HG03064 (cell line): ENCODE measurements around the gene TPRG1L.

Experiments used
- ATAC-seq: cut with Tn5 transposase; IDR thresholded peaks from one replicate; pipeline ENCODE4 v1.9.1; 2021; ENCODE audit warnings: low read depth; ENCODE audit not compliant: unreplicated experiment

TPRG1L gene

DNA sequence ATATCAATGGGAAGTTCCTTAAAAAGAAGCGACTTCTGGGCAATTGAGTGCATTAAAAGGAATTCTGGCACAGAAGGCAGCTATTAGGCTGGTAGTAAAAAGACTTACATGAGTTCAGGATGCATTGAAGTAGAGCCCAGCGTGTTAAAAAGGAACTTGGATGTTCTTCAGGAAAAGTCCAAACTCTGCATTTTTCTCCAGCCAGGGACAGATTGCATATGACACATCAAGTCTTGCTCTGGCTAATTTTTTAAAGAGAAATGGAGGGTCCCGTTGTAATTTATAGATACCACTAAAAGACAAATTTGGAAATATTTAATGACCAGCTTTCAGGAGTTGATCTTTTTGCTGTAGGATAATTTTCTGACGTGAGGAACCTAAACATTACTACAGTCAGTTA, 1.2 kb downstream of the TPRG1L start:
- ATAC-seq, result no peak

DNA sequence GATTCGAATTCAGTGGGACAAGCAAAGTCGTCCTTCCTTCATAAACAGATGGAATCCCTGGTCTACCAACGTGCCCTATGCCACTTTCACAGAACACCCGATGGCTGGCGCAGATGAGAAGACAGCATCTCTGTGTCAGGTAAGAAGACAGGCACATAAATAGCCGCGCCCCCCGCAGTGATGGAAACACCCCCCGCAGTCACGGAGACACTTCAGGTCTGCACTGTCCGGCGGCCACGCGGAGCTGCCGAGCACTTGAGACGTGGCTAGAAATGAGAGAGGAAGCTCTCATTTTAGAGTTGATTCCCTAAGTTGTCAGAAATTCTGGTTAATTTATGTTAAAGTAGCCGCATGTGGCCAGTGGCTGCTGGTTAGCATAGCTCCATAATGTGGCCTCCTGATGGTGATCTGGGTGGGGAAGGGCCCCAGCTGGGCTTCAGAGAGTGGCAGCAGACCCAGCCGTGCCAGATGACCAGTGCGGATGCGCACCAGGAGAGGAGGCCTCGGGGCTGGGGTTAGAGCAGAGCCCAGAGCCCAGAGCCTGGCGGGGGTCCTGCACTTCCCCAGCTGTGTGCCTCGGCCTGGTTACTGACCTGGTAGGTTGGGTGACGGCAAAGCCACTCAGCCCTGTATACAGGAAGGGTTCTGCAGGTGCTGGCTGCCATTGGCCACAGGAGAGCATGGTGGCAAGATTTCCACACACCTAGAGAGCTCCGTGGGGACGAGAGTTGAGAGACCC, 2.9 kb downstream of the TPRG1L start:
- no peak for ATAC-seq

DNA sequence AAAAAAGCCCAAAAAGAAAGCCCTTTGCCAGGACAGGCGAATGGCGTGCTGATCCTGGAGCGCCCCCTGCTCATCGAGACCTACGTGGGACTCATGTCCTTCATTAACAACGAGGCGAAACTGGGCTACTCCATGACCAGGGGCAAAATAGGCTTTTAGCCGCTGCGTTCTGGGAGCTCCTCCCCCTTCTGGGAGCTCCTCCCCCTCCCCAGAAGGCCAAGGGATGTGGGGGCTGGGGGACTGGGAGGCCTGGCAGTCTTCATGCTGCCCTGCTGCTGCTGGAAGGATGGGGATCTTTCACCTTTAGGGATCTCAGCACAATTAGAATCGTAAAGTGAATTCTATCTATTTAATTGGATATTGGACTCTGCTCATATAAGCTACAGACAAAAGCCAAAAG, 3.6 kb downstream of the TPRG1L start:
- no peak for ATAC-seq

DNA sequence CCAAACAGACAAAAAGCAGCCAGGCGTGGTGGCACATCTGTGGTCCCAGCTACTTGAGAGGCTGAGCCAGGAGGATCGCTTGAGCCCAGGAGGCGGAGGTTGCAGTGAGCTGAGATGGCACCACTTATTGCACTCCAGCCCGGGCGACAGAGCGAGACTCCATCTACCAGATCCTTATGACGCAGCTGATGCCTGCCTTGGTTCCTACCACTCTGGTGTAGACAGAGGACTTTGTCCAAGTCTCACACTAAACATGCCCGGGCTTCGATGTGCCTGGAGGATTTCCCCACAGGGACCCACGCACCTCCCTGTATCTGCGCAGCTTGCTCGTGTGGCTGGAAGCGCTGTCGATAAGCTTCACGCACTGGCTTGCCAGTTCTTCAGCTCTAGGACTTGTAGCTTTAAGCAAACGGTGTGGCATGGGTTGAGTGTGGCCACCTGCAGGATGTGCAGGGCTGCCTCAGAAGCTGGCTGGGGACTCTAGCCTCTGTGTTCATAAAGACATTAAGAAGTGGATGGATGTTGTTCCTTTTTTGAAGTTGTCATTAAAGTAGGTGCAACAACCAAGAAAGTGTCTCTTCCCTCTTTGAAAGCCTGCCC, 4.8 kb downstream of the TPRG1L start:
- ATAC-seq, result no peak

DNA sequence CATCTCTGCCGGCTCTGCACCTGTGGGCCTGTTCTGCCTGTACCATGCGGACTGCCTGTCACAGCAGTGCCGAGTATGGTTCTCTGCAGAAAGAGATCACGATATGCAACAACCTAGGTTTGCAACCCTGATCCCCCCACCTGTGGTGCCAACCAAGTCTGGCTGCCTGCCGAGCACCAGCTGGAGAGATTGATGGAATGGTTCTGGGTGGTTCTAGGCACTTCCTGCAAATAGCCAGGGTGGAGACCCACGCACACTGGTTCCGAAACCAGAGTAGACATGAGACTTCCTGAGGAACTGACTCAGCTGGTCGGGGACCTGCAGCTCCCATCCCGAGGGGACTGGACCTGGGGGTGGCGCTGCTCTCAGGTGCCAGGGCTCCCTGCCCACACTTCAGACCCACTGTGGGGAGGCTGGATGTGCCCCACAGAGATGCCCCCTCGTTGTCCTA, 5.4 kb downstream of the TPRG1L start:
- no peak for ATAC-seq

DNA sequence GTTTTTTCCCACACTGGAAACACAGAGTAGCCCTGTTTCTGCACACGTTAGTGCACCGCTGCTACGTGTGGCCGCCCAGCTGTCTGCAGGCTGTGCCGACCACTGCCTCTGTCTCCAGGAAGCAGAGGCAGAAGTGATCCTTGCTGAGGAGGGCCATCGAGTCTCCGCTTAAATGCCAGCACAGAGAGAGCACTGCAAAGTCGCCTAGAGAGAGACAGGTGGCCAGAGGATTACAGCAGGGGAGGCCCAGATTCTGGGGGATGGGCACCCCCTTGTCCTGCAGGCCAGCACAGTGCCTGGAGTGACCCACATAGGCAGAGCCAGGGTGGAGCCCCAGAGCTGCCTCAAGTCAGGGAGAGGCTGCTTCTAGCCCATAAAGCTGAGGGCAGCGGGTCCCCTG, 6.1 kb downstream of the TPRG1L start:
- no peak for ATAC-seq

DNA sequence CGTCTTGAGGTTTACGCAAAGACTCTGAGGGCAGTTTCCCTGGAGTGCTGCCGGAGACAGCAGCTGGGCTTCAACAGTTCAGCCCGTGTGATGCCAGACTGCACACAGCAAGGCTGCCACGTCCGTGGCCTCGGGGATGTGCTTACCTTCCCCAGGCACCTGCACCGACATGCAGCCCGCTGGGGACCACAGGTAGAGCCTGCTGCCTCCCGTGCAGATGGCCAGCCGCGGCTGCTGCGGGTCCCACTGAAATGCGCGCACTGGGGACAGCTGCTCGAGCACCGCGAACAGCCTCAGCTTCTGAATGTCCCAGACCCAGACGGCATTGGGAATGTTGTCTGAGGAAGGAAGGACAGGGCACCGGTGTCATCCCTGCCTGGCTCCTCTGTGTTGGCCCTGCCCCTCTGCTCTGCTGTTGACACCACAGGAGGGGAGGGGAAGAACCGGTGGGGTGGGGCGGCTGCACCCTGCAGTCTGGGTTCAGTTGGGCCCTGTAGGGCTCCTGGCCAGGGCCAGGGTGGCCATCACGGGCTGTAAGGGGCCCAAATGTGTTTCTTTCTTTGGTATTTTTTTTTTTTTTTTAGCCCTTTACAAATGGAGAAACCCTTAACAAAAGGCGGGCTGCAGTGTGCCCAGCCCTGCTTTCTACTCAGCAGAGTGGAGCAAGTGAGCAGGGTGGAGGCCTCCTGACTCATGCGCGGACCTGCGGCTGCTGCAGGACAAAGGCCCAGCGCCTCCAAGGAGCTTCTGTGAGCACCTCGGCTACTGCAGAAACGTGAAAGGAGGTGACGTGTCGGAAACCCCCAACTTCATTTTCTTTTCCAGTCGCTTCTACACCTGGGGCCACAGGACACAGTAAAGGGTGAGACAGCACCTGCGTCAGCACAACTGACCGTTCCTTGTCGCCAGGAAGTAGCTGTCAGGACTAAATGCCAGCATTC, 6.8 kb downstream of the TPRG1L start:
- ATAC-seq, result no peak

DNA sequence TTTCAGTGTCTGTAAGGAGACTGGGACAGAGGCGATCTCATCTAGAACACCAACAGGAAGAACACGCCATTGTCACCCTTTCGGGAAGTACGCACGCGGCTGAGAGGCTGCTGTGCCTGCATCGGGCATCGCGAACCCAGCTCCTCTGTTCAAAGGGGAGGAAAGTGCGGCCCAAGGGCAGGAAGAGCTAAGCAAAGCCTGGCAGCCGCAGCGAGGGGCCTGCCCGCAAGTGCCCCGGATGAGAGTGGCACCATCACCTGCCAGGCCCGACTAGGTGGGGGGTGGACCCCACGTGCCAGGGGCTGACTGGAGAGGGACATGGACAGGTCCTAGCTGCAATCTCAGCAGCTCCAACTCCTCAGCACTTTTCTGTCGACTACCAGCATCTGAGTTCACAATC, 7.5 kb downstream of the TPRG1L start:
- ATAC-seq, result no peak

DNA sequence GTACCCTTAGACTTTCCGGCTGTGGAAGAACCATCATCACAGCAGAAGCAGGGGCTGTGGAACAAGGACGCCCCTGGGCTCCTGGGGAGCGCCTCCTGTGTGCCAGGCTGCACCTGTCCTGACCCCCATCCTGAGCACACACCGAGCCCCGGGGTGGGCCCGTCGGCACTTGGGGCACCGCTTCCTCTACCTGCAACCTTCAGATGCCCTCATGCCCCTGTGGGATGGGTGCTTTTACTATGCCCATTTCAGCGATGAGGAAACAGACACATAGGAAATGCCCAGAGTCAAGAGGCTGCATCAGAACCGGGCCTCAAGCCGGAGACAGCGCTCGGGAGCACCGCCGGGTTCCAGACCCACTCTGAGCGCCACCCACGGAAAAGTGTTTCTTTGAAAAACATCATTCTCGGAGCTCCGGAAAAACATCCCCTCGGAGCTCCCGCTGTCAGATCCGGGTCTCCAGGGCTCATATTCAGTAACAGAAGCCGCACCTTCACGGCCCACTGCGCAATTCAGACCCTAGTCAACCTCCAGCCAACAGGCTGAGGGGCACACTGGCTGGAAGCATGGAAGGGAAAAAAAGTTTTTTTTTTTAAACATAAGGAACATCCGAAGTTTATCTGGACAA, 8.0 kb downstream of the TPRG1L start:
- no peak for ATAC-seq

DNA sequence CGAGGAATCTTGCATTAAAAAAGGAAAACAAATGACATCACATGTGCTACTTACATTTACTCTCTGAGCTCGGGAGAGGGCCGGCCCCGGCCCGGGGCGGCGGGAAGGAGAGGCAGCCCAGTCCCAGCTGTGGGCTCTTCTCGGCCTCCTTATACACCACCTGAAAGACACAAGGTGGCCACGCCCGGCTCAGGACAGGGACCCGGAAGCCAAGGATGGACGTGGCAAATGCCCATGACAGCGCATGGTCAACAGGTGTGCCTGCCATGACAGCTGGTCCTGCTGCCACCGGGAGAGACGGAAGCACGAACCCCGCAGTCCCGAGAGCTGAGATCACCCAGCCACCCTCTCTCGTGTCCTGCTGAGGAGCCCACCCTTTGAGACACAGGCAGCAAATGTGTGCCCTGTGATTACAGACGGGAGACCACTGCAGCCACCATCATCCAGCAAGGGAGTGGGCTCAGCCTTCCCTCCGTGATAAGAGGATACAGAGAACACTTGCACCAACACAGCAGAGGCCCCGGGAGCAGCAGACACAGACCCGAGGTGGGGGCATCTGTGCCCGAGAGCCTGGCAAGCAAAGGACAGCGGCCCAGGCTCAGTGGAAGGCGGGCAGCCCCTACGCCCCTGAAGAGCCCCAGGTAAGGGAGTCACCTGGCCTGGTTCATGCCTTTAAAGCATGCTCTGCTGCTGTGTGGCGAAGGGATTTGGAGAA, 8.7 kb downstream of the TPRG1L start:
- ATAC-seq, result no peak

DNA sequence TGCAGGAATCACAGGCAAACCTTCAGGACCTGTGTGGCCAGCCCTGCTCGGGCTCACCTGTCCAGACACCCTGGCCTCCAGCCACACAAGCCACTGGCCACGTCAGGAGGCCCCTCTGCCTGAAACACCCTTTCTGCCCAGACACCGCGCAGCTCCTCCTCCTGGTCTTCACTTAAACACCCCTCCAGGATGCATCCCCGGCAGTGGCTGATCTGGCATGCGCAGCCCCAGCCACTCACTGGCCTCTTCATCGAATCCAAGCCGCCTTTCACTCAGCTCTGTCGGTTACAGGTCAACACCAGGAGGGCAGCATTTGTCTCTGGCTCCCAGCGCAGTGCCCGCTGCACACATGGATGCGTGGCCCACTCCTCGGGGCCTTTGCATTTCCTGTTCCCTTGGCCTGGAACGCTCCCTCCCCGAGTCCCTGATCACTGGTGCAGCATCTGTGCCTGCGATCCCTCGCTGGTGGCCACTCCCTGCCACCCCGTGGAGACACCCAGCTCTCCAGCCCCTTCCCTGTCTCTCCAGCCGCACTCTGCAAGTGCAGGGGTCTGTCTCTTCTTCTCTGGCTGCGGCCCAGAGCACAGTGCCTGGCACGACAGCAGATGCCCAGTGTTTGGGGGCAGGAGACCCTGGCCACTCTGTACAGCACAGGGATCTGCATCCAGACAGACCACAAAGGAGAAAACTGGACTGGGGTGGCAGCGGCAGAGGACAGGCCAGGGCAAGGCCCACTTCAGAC, 9.4 kb downstream of the TPRG1L start:
- ATAC-seq, result no peak

DNA sequence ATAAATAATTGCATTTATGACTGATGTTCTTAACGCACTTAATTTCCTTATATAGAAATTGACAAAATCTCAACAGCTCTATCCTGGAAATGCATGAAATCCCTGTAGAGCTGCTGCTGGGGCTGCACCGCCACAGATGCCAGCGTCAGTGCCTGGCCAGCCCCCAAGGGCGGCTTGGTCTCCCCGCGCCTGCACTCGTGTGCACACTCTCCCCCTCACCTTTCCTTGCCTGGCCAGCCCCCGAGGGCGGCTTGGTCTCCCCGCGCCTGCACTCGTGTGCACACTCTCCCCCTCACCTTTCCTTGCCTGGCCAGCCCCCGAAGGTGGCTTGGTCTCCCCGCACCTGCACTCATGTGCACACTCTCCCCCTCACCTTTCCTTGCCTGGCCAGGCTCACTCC, 11.3 kb downstream of the TPRG1L start:
- no peak for ATAC-seq

DNA sequence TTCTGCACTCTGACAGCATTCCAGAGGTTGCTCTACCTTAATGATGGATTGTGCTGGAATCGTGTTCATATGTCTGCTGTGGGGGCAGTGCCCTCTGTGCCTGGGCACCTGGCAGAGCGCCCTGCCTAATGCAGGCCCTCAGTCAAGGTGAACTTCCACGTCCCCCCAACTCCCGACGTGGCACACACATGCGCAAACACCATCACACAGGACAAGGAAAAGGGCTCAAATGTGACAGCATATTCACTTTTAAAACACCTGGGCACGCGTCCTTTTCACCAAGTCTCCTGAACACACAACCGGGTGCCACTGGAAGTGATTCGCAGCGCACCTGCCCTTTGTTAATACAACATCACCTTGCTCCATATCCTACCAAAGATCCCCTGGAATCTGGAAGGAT, 11.7 kb downstream of the TPRG1L start:
- no peak for ATAC-seq

DNA sequence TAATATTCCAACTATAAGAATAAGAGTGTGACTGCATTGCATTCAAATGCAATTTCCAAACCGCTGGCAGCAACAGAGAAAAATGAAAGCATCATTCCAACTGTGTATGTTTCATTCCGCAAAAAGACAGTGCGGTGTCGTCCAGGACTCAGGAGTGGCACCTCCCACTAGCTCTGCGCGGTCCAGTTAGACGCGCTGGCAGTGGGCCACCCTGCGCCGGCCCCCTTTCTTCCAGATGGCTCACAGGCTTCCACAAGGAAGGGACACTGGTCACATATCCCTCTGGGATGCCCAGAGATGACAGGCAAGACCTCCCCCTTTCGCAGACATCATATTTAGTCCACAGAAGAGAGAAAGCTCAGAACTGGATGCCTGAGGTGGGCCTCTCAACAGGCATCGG, 13.2 kb downstream of the TPRG1L start:
- no peak for ATAC-seq

DNA sequence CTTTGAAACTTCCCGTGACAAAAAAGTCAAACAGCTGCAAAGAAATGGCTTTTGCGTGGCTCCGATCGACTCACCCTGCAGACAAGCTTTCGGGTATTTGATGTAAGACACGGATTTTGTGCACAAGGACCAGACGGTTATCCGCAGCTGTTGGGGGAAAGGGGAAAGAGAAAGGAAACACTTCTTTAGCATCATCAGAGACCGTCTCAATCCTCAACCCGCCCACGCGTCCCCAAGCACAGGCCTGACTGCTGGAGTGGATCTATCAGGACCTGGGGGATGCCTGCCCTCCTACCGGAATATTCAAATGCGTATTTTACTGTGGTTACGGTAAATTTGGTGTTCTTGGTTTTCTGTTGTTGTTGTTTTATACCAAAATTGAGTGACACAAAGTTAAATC, 13.9 kb downstream of the TPRG1L start:
- no peak for ATAC-seq

DNA sequence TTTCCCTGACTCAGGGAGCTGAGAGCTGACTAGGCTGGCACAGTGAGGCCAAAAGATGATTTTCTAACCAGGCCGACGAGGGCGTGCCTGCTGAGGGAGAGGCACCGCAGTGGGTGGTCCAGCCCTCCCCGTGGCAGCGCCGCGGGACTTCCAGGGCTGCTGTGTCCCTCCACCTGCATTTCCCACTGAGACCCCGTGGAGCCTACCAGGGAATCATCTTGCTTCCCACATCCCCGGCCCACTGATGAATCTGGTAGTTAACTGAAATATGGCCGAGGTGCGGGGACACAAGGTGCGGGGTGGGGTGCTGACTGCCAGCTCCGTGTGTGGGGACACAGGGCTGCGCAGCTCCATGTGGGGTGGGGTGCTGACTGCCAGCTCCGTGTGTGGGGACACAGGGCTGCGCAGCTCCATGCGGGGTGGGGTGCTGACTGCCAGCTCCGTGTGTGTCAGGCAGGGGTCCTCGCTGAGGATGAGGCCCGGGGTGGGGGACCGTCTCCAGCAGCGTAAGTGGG, 14.6 kb downstream of the TPRG1L start:
- no peak for ATAC-seq

DNA sequence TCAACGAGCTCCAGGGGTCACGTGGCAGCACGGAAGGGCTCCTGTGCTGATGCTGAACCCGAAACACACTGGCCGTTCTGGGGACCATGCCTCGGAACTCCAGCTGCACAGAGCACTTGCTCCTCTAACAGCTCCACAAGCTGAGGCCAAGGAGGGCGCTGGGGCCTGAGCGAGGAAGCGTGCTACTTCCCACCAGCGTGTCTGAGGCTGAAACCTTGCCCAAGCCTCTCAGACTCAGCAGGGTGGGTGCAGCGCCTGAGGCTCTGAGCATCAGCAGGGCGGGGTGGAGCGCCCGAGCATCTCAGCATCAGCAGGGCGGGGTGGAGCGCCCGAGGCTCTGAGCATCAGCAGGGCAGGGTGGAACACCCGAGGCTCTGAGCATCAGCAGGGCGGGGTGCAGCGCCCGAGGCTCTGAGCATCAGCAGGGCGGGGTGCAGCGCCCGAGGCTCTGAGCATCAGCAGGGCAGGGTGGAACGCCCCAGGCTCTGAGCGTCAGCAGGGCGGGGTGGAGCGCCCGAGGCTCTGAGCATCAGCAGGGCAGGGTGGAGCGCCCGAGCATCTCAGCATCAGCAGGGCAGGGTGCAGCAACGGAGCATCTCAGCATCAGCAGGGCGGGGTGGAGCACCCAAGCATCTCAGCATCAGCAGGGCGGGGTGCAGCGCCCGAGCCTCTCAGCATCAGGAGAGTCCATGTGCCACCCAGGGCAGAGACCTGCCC, 15.5 kb downstream of the TPRG1L start:
- ATAC-seq, result no peak

DNA sequence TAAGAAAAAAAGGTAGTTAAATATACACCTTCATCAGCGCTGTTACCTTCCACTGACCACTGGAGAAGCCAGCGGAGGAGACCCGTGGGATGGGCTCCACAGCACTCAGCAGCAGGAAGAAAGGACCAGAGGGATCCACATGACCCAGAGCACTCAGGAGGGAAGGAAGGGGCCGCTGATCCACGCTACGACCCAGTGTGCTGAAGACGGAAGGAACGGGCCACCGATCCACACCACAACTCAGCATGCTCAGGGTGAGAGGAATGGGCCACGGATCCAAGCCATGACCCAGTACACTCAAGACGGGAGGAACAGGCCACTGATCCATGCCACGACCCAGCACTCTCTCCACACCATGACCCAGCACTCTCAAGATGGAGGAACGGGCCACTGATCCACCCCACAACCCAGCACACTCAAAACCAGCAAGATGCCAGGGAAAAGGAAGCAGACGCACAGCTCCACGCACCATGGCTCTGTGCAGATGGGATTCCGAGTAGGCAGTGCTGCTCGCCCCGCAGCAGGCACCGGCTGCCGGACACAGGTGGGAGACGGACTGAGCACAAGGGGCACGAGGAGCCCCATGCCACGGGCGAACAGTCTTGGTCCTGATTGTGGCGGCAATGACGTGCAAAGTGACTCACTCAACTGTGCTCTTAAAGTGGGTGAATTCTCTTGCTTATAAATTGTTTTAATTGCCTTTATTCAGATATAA, 16.4 kb downstream of the TPRG1L start:
- ATAC-seq, result no peak
